Nephron progenitor cell (in vitro differentiated cells): ENCODE measurements around the gene TMSB15C.

Source experiments
- DNase-seq: peaks from one replicate; pipeline ENCODE4 v3.0.0; 2021
- H3K27ac Mint-ChIP-seq: 2 replicates; pipeline ENCODE4 v1.8.0; 2021; ENCODE audit warnings: mild to moderate bottlenecking, moderate library complexity, mixed read lengths
- H3K27me3 Mint-ChIP-seq: 2 replicates; pipeline ENCODE4 v1.8.0; 2021; ENCODE audit warnings: mild to moderate bottlenecking, low read depth, mixed read lengths; ENCODE audit not compliant: poor library complexity
- H3K36me3 Mint-ChIP-seq: 2 replicates; pipeline ENCODE4 v1.8.0; 2021; ENCODE audit warnings: low read depth, mixed read lengths
- H3K4me1 Mint-ChIP-seq: 2 replicates; pipeline ENCODE4 v1.8.0; 2021; ENCODE audit warnings: mixed read lengths
- H3K4me3 Mint-ChIP-seq: 2 replicates; pipeline ENCODE4 v1.8.0; 2021; ENCODE audit warnings: mild to moderate bottlenecking, moderate library complexity, mixed read lengths
- H3K9me3 Mint-ChIP-seq: 2 replicates; pipeline ENCODE4 v1.8.0; 2021; ENCODE audit warnings: mild to moderate bottlenecking, moderate library complexity, mixed read lengths
- CTCF ChIP-seq: fragments of 200-600 bp; sonication (generic); IDR thresholded peaks from 2 replicates; pipeline ENCODE4 v1.5.0; 2021; ENCODE audit warnings: antibody characterized with exemption

The TMSB15C gene

GRCh38 chrX:104047171-104047570 is 28.9 kb downstream of the TMSB15C start:
- H3K9me3 Mint-ChIP-seq, result peaks cover 58% of the 10 kb centered on the region
- no peak overlapping the region for H3K4me3 Mint-ChIP-seq
- TF ChIP-seq CTCF, result no peak
- H3K36me3 Mint-ChIP-seq, result no peaks in the 10 kb centered on the region
- peaks cover 7% of the 10 kb centered on the region for H3K27me3 Mint-ChIP-seq
- no peaks in the 10 kb centered on the region for H3K4me1 Mint-ChIP-seq
- no peak for DNase-seq
- no peak overlapping the region for H3K27ac Mint-ChIP-seq

- TF ChIP-seq CTCF, result no peak
- no peak for DNase-seq
- no peaks in the 10 kb centered on the region for H3K36me3 Mint-ChIP-seq
- peaks cover 68% of the 10 kb centered on the region for H3K9me3 Mint-ChIP-seq
- no peak overlapping the region for H3K4me3 Mint-ChIP-seq
- H3K4me1 Mint-ChIP-seq, result no peaks in the 10 kb centered on the region
- H3K27ac Mint-ChIP-seq, result no peak overlapping the region
- H3K27me3 Mint-ChIP-seq, result peaks cover 7% of the 10 kb centered on the region
These were observed 30.4 kb downstream of the TMSB15C start for GRCh38 chrX:104045642-104046041.

GRCh38 chrX:104041003-104041402 is 35.0 kb downstream of the TMSB15C start:
- Mint-ChIP-seq H3K27ac (no peak overlapping the region), H3K27me3 (no peaks in the 10 kb centered on the region), H3K36me3 (no peaks in the 10 kb centered on the region), H3K4me1 (no peaks in the 10 kb centered on the region), H3K4me3 (no peak overlapping the region), H3K9me3 (peaks cover 69% of the 10 kb centered on the region)
- DNase-seq, result no peak
- no peak for TF ChIP-seq CTCF

GRCh38 chrX:104039689-104040505 is 36.1 kb downstream of the TMSB15C start, which contains the start of gene H2BW2:
Gene H2BW2 (plus strand): TSS chrX:104039956. CDS start chrX:104039995, 39 bp downstream.
- Mint-ChIP-seq H3K36me3 (no peaks in the 10 kb centered on the region), H3K27ac (no peak within 1 kb of the TSS), H3K4me1 (no peaks in the 10 kb centered on the region), H3K9me3 (peaks cover 70% of the 10 kb centered on the region), H3K4me3 (no peak within 1 kb of the TSS), H3K27me3 (no peaks in the 10 kb centered on the region)
- DNase-seq, result no peak
- TF ChIP-seq CTCF, result no peak
